K562 (cell line): ENCODE data around the gene VRK1. TPM values are rescaled to one million over a fixed set of nuclear protein-coding genes. Genes with fewer than 3 reads are reported as not detected.

Experiments
- CBX3 ChIP-seq, 2 experiments: IDR thresholded peaks; 1 replicate in 1 of 2; 2 replicates in 1 of 2; pipeline ENCODE4 v1.6.1; 2012; ENCODE audit warnings: inconsistent platforms in 2 of 2, low read length in 2 of 2, borderline replicate concordance in 1 of 2, control low read depth in 1 of 2
- CCAR2 ChIP-seq: fragments of 200-400 bp; formaldehyde crosslinking; IDR thresholded peaks from 2 replicates; pipeline ENCODE4 v1.6.1; 2017; ENCODE audit warnings: mild to moderate bottlenecking, low read depth, low read length
- FOXM1 ChIP-seq, 2 experiments: fragments of 450-650 bp in 1 of 2; sonication (generic) in 1 of 2; formaldehyde crosslinking in 1 of 2; IDR thresholded peaks; 2 replicates each; pipeline versions ENCODE4 v1.6.1 to v1.9.0; 2017 to 2022; ENCODE audit warnings: low read depth in 2 of 2, mild to moderate bottlenecking in 2 of 2, missing genetic modification reagents in 1 of 2, moderate library complexity in 1 of 2
- GATAD2A ChIP-seq: fragments of 450-650 bp; IDR thresholded peaks from 2 replicates; pipeline ENCODE4 v1.6.1; 2017
- HDAC6 ChIP-seq: IDR thresholded peaks from 2 replicates; pipeline ENCODE4 v1.6.1; 2012; ENCODE audit warnings: low read depth, mild to moderate bottlenecking, control low read depth, inconsistent platforms, low read length, moderate library complexity
- IFI16 ChIP-seq: fragments of 250-450 bp; sonication (Bioruptor Pico); IDR thresholded peaks from 2 replicates; pipeline ENCODE4 v2.1.2; 2022; ENCODE audit warnings: mild to moderate bottlenecking, inconsistent platforms
- MYC ChIP-seq, 2 experiments: fragments of 250-450 bp in 1 of 2; sonication (Bioruptor Pico) in 1 of 2; IDR thresholded peaks; 2 replicates each; pipeline versions ENCODE4 v1.5.1 to v1.6.1; 2012 to 2021; ENCODE audit warnings: low read depth in 2 of 2, borderline replicate concordance in 1 of 2, improper control_type of control experiment in 1 of 2, low read length in 1 of 2, mild to moderate bottlenecking in 1 of 2, moderate library complexity in 1 of 2
- MYNN ChIP-seq, 2 experiments: sonication (generic); formaldehyde crosslinking in 1 of 2; IDR thresholded peaks; 2 replicates each; pipeline versions ENCODE4 v1.5.0 to v1.6.1; 2016 to 2020; ENCODE audit warnings: antibody characterized with exemption in 1 of 2, missing genetic modification reagents in 1 of 2
- POLR2A ChIP-seq: fragments of 450-650 bp; conservative IDR thresholded peaks from 2 replicates; pipeline ENCODE4 v1.6.1; 2016
- PTBP1 ChIP-seq: fragments of 200-400 bp; formaldehyde crosslinking; IDR thresholded peaks from 2 replicates; pipeline ENCODE4 v1.6.1; 2017; ENCODE audit warnings: low read depth, low read length
- RBM15 ChIP-seq: fragments of 200-400 bp; formaldehyde crosslinking; IDR thresholded peaks from 2 replicates; pipeline ENCODE4 v1.6.1; 2018; ENCODE audit warnings: mild to moderate bottlenecking, low read length, moderate library complexity; ENCODE audit not compliant: insufficient read depth
- SAFB2 ChIP-seq: fragments of 200-400 bp; formaldehyde crosslinking; IDR thresholded peaks from 2 replicates; pipeline ENCODE4 v1.6.1; 2018; ENCODE audit warnings: borderline replicate concordance, low read length, low read depth, moderate library complexity; ENCODE audit not compliant: severe bottlenecking
- SRSF1 ChIP-seq: fragments of 200-400 bp; formaldehyde crosslinking; IDR thresholded peaks from 2 replicates; pipeline ENCODE4 v1.6.1; 2017; ENCODE audit warnings: mild to moderate bottlenecking, low read depth, low read length, moderate library complexity
- STAT5A ChIP-seq: IDR thresholded peaks from 2 replicates; pipeline ENCODE4 v1.6.1; 2012; ENCODE audit warnings: low read length, inconsistent platforms, borderline replicate concordance
- TCF3 ChIP-seq: sonication (generic); formaldehyde crosslinking; IDR thresholded peaks from 2 replicates; pipeline ENCODE4 v1.4.0; 2020; ENCODE audit warnings: mild to moderate bottlenecking, missing genetic modification reagents
- TOE1 ChIP-seq, 2 experiments: fragments of 450-650 bp in 1 of 2; sonication (generic) in 1 of 2; formaldehyde crosslinking in 1 of 2; IDR thresholded peaks; 2 replicates each; pipeline versions ENCODE4 v1.7.1 to v1.8.0; 2016 to 2022; ENCODE audit warnings: borderline replicate concordance in 2 of 2, mild to moderate bottlenecking in 2 of 2, antibody characterized with exemption in 1 of 2, inconsistent platforms in 1 of 2, low read depth in 1 of 2, missing genetic modification reagents in 1 of 2, moderate library complexity in 1 of 2
- TSC22D4 ChIP-seq: fragments of 450-650 bp; IDR thresholded peaks from 2 replicates; pipeline ENCODE4 v1.6.1; 2016; ENCODE audit warnings: missing genetic modification characterization, missing biosample characterization, control low read depth
- ZNF143 ChIP-seq: sonication (generic); formaldehyde crosslinking; IDR thresholded peaks from 2 replicates; pipeline ENCODE4 v1.9.0; 2022; ENCODE audit warnings: mild to moderate bottlenecking, missing genetic modification reagents
- ZNF174 ChIP-seq: fragments of 250-450 bp; sonication (Bioruptor Pico); IDR thresholded peaks from 2 replicates; pipeline ENCODE4 v1.4.0; 2020; ENCODE audit warnings: mild to moderate bottlenecking
- ZNF316 ChIP-seq: fragments of 450-650 bp; IDR thresholded peaks from 2 replicates; pipeline ENCODE4 v1.6.1; 2016
- ZNF347 ChIP-seq: fragments of 450-650 bp; formaldehyde crosslinking; IDR thresholded peaks from 2 replicates; pipeline ENCODE4 v1.4.0; 2020; ENCODE audit warnings: low read depth, mild to moderate bottlenecking, moderate library complexity
- polyA plus RNA-seq, 8 experiments: library from polyadenylated mRNA; depleted of rRNA in 4 of 8; stranded (reverse) in 5 of 8; unstranded in 3 of 8; fragments of >200 nt; fragmentation: Nextera tagmentation in 2 of 8; fragmentation: Illumina TruSeq in 1 of 8; extraction: Ambion mirVana in 2 of 8; extraction: Trizol in 1 of 8; gene quantifications; 2 replicates each; pipeline versions ENCODE4 v1.2.1 to v1.2.3, GENCODE V29; 2011 to 2014; ENCODE audit warnings: inconsistent platforms in 1 of 8, missing spikeins in 1 of 8
- total RNA-seq, 7 experiments: library from RNA; depleted of rRNA in 6 of 7; stranded (reverse); fragments of >200 nt in 6 of 7; fragmentation: Illumina TruSeq in 2 of 7; extraction: Trizol in 2 of 7; gene quantifications; 2 replicates each; pipeline versions ENCODE4 v1.2.1 to v1.2.3, GENCODE V29; 2011 to 2021; ENCODE audit warnings: low replicate concordance in 1 of 7
- TF ChIP-seq, protein P1 (sequence below), 2 experiments: fragments of 150-350 bp in 1 of 2; IDR thresholded peaks; 2 replicates each; pipeline ENCODE4 v1.6.1; 2012 to 2016; ENCODE audit warnings: low read depth in 2 of 2, low read length in 2 of 2, mild to moderate bottlenecking in 1 of 2, moderate library complexity in 1 of 2
- TF ChIP-seq, protein P2 (sequence below): fragments of 200-400 bp; formaldehyde crosslinking; IDR thresholded peaks from 2 replicates; pipeline ENCODE4 v1.6.1; 2017; ENCODE audit warnings: mild to moderate bottlenecking, low read depth, low read length, moderate library complexity

Gene VRK1
- total and polyA plus RNA-seq, 9 of the 15 experiments (the other 6 are each of a cell fraction or from before 2014, with no cell fraction given): 83.6 to 177 (median 116) TPM

- peak; percentile 96 for TF ChIP-seq FOXM1 (IDR thresholded peaks at IDR 0.05; ENCODE audit: low read depth)
- TF ChIP-seq FOXM1 (CRISPR knock-in tag; IDR thresholded peaks at IDR 0.05; ENCODE audit: low read depth): no peak
- TF ChIP-seq MYNN (IDR thresholded peaks at IDR 0.05): peak; percentile 64; the same call in 1 of the 2 replicates
- no peak for TF ChIP-seq MYNN (CRISPR knock-in tag; IDR thresholded peaks at IDR 0.05)
- TF ChIP-seq ZNF143 (CRISPR knock-in tag): no peak
- TF ChIP-seq IFI16 (CRISPR knock-in tag): no peak
- no peak for TF ChIP-seq SRSF1
- TF ChIP-seq ZNF347 (CRISPR knock-in tag): no peak
- TF ChIP-seq POLR2A: no peak
- peak; percentile 55; the same call in 1 of the 2 replicates for TF ChIP-seq MYC (IDR thresholded peaks at IDR 0.05; ENCODE audit: low read depth, low read length)
- TF ChIP-seq MYC (CRISPR knock-in tag; IDR thresholded peaks at IDR 0.05; ENCODE audit: borderline replicate concordance, low read depth): no peak
- TF ChIP-seq, protein P1, sequence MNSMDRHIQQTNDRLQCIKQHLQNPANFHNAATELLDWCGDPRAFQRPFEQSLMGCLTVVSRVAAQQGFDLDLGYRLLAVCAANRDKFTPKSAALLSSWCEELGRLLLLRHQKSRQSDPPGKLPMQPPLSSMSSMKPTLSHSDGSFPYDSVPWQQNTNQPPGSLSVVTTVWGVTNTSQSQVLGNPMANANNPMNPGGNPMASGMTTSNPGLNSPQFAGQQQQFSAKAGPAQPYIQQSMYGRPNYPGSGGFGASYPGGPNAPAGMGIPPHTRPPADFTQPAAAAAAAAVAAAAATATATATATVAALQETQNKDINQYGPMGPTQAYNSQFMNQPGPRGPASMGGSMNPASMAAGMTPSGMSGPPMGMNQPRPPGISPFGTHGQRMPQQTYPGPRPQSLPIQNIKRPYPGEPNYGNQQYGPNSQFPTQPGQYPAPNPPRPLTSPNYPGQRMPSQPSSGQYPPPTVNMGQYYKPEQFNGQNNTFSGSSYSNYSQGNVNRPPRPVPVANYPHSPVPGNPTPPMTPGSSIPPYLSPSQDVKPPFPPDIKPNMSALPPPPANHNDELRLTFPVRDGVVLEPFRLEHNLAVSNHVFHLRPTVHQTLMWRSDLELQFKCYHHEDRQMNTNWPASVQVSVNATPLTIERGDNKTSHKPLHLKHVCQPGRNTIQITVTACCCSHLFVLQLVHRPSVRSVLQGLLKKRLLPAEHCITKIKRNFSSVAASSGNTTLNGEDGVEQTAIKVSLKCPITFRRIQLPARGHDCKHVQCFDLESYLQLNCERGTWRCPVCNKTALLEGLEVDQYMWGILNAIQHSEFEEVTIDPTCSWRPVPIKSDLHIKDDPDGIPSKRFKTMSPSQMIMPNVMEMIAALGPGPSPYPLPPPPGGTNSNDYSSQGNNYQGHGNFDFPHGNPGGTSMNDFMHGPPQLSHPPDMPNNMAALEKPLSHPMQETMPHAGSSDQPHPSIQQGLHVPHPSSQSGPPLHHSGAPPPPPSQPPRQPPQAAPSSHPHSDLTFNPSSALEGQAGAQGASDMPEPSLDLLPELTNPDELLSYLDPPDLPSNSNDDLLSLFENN (IDR thresholded peaks at IDR 0.05; ENCODE audit: low read depth in 2 of 2, low read length in 2 of 2): peak in 1 of 2 experiments; percentile 92; a peak in 2 of 4 replicates
- no peak for TF ChIP-seq TSC22D4 (tag)
- TF ChIP-seq CBX3 (IDR thresholded peaks at IDR 0.05; ENCODE audit: borderline replicate concordance in 1 of 2, low read length in 2 of 2): no peak
- TF ChIP-seq TOE1 (IDR thresholded peaks at IDR 0.05; ENCODE audit: borderline replicate concordance): peak; percentile 69; the same call in 1 of the 2 replicates
- no peak for TF ChIP-seq TOE1 (CRISPR knock-in tag; IDR thresholded peaks at IDR 0.05; ENCODE audit: borderline replicate concordance, low read depth)
- TF ChIP-seq TCF3: peak; percentile 99
- TF ChIP-seq ZNF316: no peak
- TF ChIP-seq SAFB2: no peak
- TF ChIP-seq STAT5A: peak; percentile 92
- TF ChIP-seq ZNF174 (CRISPR knock-in tag): no peak
- no peak for TF ChIP-seq CCAR2
- no peak for TF ChIP-seq PTBP1
- TF ChIP-seq RBM15: no peak
- TF ChIP-seq HDAC6: no peak
- TF ChIP-seq, protein P2, sequence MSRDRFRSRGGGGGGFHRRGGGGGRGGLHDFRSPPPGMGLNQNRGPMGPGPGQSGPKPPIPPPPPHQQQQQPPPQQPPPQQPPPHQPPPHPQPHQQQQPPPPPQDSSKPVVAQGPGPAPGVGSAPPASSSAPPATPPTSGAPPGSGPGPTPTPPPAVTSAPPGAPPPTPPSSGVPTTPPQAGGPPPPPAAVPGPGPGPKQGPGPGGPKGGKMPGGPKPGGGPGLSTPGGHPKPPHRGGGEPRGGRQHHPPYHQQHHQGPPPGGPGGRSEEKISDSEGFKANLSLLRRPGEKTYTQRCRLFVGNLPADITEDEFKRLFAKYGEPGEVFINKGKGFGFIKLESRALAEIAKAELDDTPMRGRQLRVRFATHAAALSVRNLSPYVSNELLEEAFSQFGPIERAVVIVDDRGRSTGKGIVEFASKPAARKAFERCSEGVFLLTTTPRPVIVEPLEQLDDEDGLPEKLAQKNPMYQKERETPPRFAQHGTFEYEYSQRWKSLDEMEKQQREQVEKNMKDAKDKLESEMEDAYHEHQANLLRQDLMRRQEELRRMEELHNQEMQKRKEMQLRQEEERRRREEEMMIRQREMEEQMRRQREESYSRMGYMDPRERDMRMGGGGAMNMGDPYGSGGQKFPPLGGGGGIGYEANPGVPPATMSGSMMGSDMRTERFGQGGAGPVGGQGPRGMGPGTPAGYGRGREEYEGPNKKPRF: no peak
- TF ChIP-seq GATAD2A: no peak; the same call in 1 of the 2 replicates
Measured at GRCh38 chr14:96917442-96917963, 120.3 kb downstream of the VRK1 start (continued).
